Spleen (tissue), 13 donors: ENCODE data around the gene RBM20. TPM values are rescaled to one million over a fixed set of nuclear protein-coding genes. Genes with fewer than 3 reads are reported as not detected.

ENCODE experiments used
- DNase-seq: peaks from one replicate; pipeline ENCODE4 v3.0.0-alpha.2; 2020
- H3K27ac ChIP-seq, 8 donors: fragments of 200-600 bp; sonication (generic) in 7 of 8; 1 replicate in 4 of 8; 2 replicates in 4 of 8; pipeline versions ENCODE4 v1.5.0 to v1.8.0; 2016 to 2021; ENCODE audit warnings: inconsistent platforms in 4 of 8, mild to moderate bottlenecking in 4 of 8, moderate library complexity in 1 of 8
- H3K27me3 ChIP-seq, 7 donors: fragments of 200-600 bp; sonication (generic) in 6 of 7; replicated peaks in 1 of 7; 1 replicate in 4 of 7; 2 replicates in 3 of 7; pipeline versions ENCODE4 v1.5.0 to v1.8.0; 2016 to 2021; ENCODE audit warnings: inconsistent platforms in 3 of 7, mild to moderate bottlenecking in 1 of 7
- H3K36me3 ChIP-seq, 6 donors: fragments of 200-600 bp; sonication (generic) in 5 of 6; 1 replicate in 4 of 6; 2 replicates in 2 of 6; pipeline versions ENCODE4 v1.5.0 to v1.8.0; 2016 to 2021; ENCODE audit warnings: inconsistent platforms in 2 of 6
- H3K4me1 ChIP-seq, 6 donors: fragments of 200-600 bp; sonication (generic) in 5 of 6; 1 replicate in 3 of 6; 2 replicates in 3 of 6; pipeline versions ENCODE4 v1.5.0 to v1.8.0; 2016 to 2021; ENCODE audit warnings: inconsistent platforms in 3 of 6
- H3K4me3 ChIP-seq, 8 donors: fragments of 200-600 bp; sonication (generic) in 7 of 8; 1 replicate in 4 of 8; 2 replicates in 4 of 8; pipeline versions ENCODE4 v1.5.0 to v1.8.0; 2016 to 2021; ENCODE audit warnings: inconsistent platforms in 4 of 8, mild to moderate bottlenecking in 4 of 8, moderate library complexity in 2 of 8
- H3K9me3 ChIP-seq, 8 donors: fragments of 200-600 bp; sonication (generic) in 7 of 8; 1 replicate in 4 of 8; 2 replicates in 4 of 8; pipeline versions ENCODE4 v1.5.0 to v1.8.0; 2016 to 2021; ENCODE audit warnings: inconsistent platforms in 4 of 8
- CTCF ChIP-seq, 11 experiments: fragments of 200-600 bp in 7 of 11; fragments of 450-650 bp in 4 of 11; sonication (generic) in 4 of 11; IDR thresholded peaks in 8 of 11; conservative IDR thresholded peaks in 3 of 11; 1 replicate in 7 of 11; 2 replicates in 4 of 11; pipeline versions ENCODE4 v1.4.0 to v1.8.0; 2016 to 2021; ENCODE audit warnings: antibody characterized with exemption in 11 of 11, inconsistent platforms in 4 of 11, mild to moderate bottlenecking in 1 of 11
- POLR2A ChIP-seq, 3 donors: fragments of 450-650 bp; IDR thresholded peaks; one replicate each; pipeline ENCODE4 v1.5.1; 2017; ENCODE audit warnings: antibody characterized with exemption in 3 of 3, mild to moderate bottlenecking in 1 of 3
- POLR2AphosphoS5 ChIP-seq, 3 donors: sonication (generic); formaldehyde crosslinking; IDR thresholded peaks; one replicate each; pipeline ENCODE4 v1.5.1; 2017; ENCODE audit warnings: antibody characterized with exemption in 3 of 3
- WGBS, 5 donors: extraction: QIAGEN DNeasy Blood & Tissue Kit in 3 of 5; methylation state at CpG; one replicate each; pipeline versions ENCODE4 v1.1.5 to v1.1.7; 2013 to 2018; 5-methylcytosine and 5-hydroxymethylcytosine counted together
- intact Hi-C: fragments of 100-400 bp; cut with DNase I; formaldehyde crosslinking; loops from one replicate; pipeline ENCODE4 v1.15.0; 2023; ENCODE audit warnings: low total_unique reads
- long read RNA-seq, 2 donors: transcript quantifications; one replicate each; lab custom pipeline, GENCODE V29; 2026
- polyA plus RNA-seq, 3 donors: library from polyadenylated mRNA; stranded (reverse); fragments of 200-250 nt; gene quantifications; one replicate each; pipeline ENCODE4 v1.2.1, GENCODE V29; 2013
- total RNA-seq, 7 donors: library from RNA; depleted of rRNA in 3 of 7; stranded (reverse); fragments of >200 nt in 3 of 7; fragmentation: NEBNext Ultra II Directional in 4 of 7; extraction: Animal tissue kit (Norgen Biotek cat#: 25700) in 4 of 7; gene quantifications; one replicate each; pipeline versions ENCODE4 v1.1.0 to v1.2.1, GENCODE V29; 2016 to 2021
- donor health status: healthy with polysubstance abuse.
- donor health status: DM: no; HTN: no; CAD: no; lungs with moderate emphysema.
- donor health status: DM: no; HTN: no; CAD: no.
- donor health status: Bipolar disorder and iron deficiency.
- donor health status: healthy.
- donor health status: DM: no; HTN: no; CAD: no.
- donor health status: DM: yes; HTN: yes; CAD: no.

The RBM20 gene
- total RNA-seq (under 1 TPM in 6 of 7 donors, not detected in 1; 0.07 to 0.72 (median 0.42) TPM), polyA plus RNA-seq (under 1 TPM; 0.04 to 0.45 (median 0.09) TPM)
- long read RNA-seq, donor 1, partial matches to known transcripts: 11 of 21 reads
- long read RNA-seq, donor 1, other reads (novel, unspliced or antisense): 10 of 21 reads
- long read RNA-seq, donor 2: 0 reads

- intact Hi-C loops: no loop called here
- H3K27me3 ChIP-seq: peaks cover 8 to 97% (median 74%) of the 10 kb centered on the region in 7 donors
- DNase-seq: peak; percentile 77
Measured at GRCh38 chr10:110643653-110644597, at the start of gene RBM20. Gene RBM20, plus strand, starts transcription at chr10:110644336. Its CDS starts 119 bp downstream, at chr10:110644455.

DNA sequence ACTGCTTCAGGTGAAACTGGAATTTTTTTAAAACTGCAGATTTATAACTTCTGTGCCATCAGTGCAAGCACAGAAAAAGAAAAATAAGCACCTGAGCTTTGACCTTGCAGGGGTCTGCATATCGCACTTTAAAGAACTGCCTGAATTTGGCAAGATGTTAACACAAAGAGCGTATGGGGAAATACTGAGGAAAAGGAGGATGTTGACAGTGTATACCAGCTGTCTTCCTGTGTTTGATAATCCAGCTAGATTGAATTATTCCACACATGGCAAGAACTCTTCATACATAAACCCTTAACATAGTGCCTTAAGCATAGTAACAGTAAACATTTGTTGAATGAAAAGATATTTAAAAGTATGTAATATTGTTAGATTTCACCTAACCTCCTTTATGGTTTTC is 46.7 kb upstream of the RBM20 start:
- intact Hi-C loops: no loop called here
- peaks cover 0 to 10% (median 0%) of the 10 kb centered on the region in 6 donors for H3K4me1 ChIP-seq
- no peak for TF ChIP-seq POLR2AphosphoS5 (IDR thresholded peaks at IDR 0.05)
- TF ChIP-seq CTCF (IDR thresholded peaks at IDR 0.05 in 8 of 11, conservative IDR thresholded peaks at IDR 0.05 in 3 of 11): no peak
- no peak for TF ChIP-seq POLR2A (IDR thresholded peaks at IDR 0.05)
- WGBS, 5 donors: 45 to 77% (median 59%) methylated on average over 2 of the region's 2 CpGs
- H3K4me3 ChIP-seq: no peak overlapping the region
- no peak for DNase-seq
- no peaks in the 10 kb centered on the region for H3K9me3 ChIP-seq
- peak overlapping the region in 2 of 8 donors; percentile 37 to 73 for H3K27ac ChIP-seq
- H3K36me3 ChIP-seq: peaks cover 8 to 100% (median 63%) of the 10 kb centered on the region in 6 donors
- H3K27me3 ChIP-seq: no peaks in the 10 kb centered on the region

More at GRCh38 chr10:110643653-110644597, at the start of gene RBM20:
- Histone ChIP-seq H3K36me3 (no peaks in the 10 kb centered on the region), H3K9me3 (no peaks in the 10 kb centered on the region), H3K4me1 (peaks cover 10 to 34% (median 22%) of the 10 kb centered on the region in 6 donors), H3K27ac (no peak within 1 kb of the TSS), H3K4me3 (peak within 1 kb of the TSS; percentile 36 to 77 (median 54))
- TF ChIP-seq POLR2A (IDR thresholded peaks at IDR 0.05) (no peak), CTCF (IDR thresholded peaks at IDR 0.05 in 8 of 11, conservative IDR thresholded peaks at IDR 0.05 in 3 of 11) (no peak), POLR2AphosphoS5 (IDR thresholded peaks at IDR 0.05) (no peak)
- WGBS, 5 donors: 0 to 1% (median 1%) methylated on average over 6 to 106 of the region's 106 CpGs

- TF ChIP-seq CTCF (IDR thresholded peaks at IDR 0.05 in 8 of 11, conservative IDR thresholded peaks at IDR 0.05 in 3 of 11) (peak in 7 of 11 experiments; percentile 35 to 64 (median 49)), POLR2A (IDR thresholded peaks at IDR 0.05) (no peak)
- no peaks in the 10 kb centered on the region for H3K27me3 ChIP-seq
- H3K4me3 ChIP-seq: no peak overlapping the region
- H3K27ac ChIP-seq: no peak overlapping the region
- peaks cover 0 to 10% (median 0%) of the 10 kb centered on the region in 6 donors for H3K4me1 ChIP-seq
- peaks cover 11 to 100% (median 69%) of the 10 kb centered on the region in 6 donors for H3K36me3 ChIP-seq
- no peak for DNase-seq
- WGBS, 5 donors: 66 to 91% (median 81%) methylated on average over 2 of the region's 2 CpGs
- H3K9me3 ChIP-seq: no peaks in the 10 kb centered on the region
- intact Hi-C loops: no loop called here
Measured at GRCh38 chr10:110600487-110601101, 43.5 kb upstream of the RBM20 start.
